ENCODE results near the gene RALGAPA2. TPM values are rescaled to one million over a fixed set of nuclear protein-coding genes. Genes with fewer than 3 reads are reported as not detected.

RALGAPA2 gene
- total RNA-seq, 1 experiment from 2014 or later: 10.8 TPM

- RAD21 ChIA-PET (ENCODE audit: low non-redundant PET in 1 of 2, low total read pairs in 2 of 2, uncharacterized antibody in 2 of 2, unreplicated experiment in 2 of 2): no interaction called here
- CTCF ChIA-PET: no interaction called here
- POLR2A ChIA-PET: no interaction called here
Measured at GRCh38 chr20:20455926-20456325, 256.5 kb downstream of the RALGAPA2 start.

More at GRCh38 chr20:20455926-20456325, 256.5 kb downstream of the RALGAPA2 start:
- no peak for ATAC-seq
- no TSS peak for BruUV-seq (replicated peaks)
- H3K4me2 ChIP-seq (ENCODE audit: low read length): no peak overlapping the region
- no peaks in the 10 kb centered on the region for H3K36me3 ChIP-seq (ENCODE audit: control insufficient read depth in 1 of 2, insufficient read depth in 2 of 2, low read length in 2 of 2)
- intact Hi-C loops (cut with micrococcal nuclease): no loop called here
- no peaks in the 10 kb centered on the region for H3K9me3 ChIP-seq (ENCODE audit: control insufficient read depth in 1 of 2, insufficient read depth in 1 of 2, low read depth in 1 of 2, low read length in 2 of 2)
- no peaks in the 10 kb centered on the region for H3K27me3 ChIP-seq (ENCODE audit: insufficient read depth, low read length)
- no peak overlapping the region for H3K4me3 ChIP-seq (replicated peaks in 1 of 2; ENCODE audit: low read depth in 1 of 2, low read length in 2 of 2)
- H2AFZ ChIP-seq (ENCODE audit: low read depth, low read length, poor library complexity, severe bottlenecking): no peak overlapping the region
- H3K27ac ChIP-seq (ENCODE audit: low read depth, low read length): no peak overlapping the region
- no peak for TF ChIP-seq EZH2 (IDR thresholded peaks at IDR 0.05)
- TF ChIP-seq SP1 (IDR thresholded peaks at IDR 0.05; ENCODE audit: low read depth): no peak
- TF ChIP-seq POLR2A (IDR thresholded peaks at IDR 0.05; ENCODE audit: borderline replicate concordance, extremely low read depth, insufficient read depth, insufficient read length): no peak
- TF ChIP-seq TCF7L2 (IDR thresholded peaks at IDR 0.05; ENCODE audit: borderline replicate concordance, extremely low read depth, insufficient read depth, insufficient read length): no peak
- no peak for TF ChIP-seq REST (IDR thresholded peaks at IDR 0.05; ENCODE audit: low read depth)
- TF ChIP-seq POLR2AphosphoS5 (IDR thresholded peaks at IDR 0.05; ENCODE audit: low read depth, low read length): no peak
- TF ChIP-seq SIN3A (IDR thresholded peaks at IDR 0.05; ENCODE audit: low read depth): no peak
- no peak for TF ChIP-seq EGR1 (IDR thresholded peaks at IDR 0.05; ENCODE audit: low read depth)
- TF ChIP-seq ZNF274 (IDR thresholded peaks at IDR 0.05; ENCODE audit: low read depth, low read length): no peak
- no peak for TF ChIP-seq CEBPB (IDR thresholded peaks at IDR 0.05; ENCODE audit: low read depth)
- TF ChIP-seq ZBTB33 (IDR thresholded peaks at IDR 0.05; ENCODE audit: extremely low read depth, insufficient replicate concordance, low read length): no peak
- TF ChIP-seq CTCF (IDR thresholded peaks at IDR 0.05 in 2 of 3, conservative IDR thresholded peaks at IDR 0.05 in 1 of 3; ENCODE audit: borderline replicate concordance in 1 of 3, insufficient read depth in 1 of 3, low read depth in 2 of 3, low read length in 2 of 3): no peak
- TF ChIP-seq RAD21 (IDR thresholded peaks at IDR 0.05; ENCODE audit: low read depth): no peak
- no peak for TF ChIP-seq CBX3 (IDR thresholded peaks at IDR 0.05; ENCODE audit: low read depth)
- no peak for TF ChIP-seq FOSL1 (IDR thresholded peaks at IDR 0.05; ENCODE audit: low read depth)
- no peaks in the 10 kb centered on the region for H4K20me1 ChIP-seq (ENCODE audit: insufficient read depth)
- peaks cover 0 to 10% of the 10 kb centered on the region in 2 experiments; a peak in 1 of 4 replicates for H3K4me1 ChIP-seq (ENCODE audit: control insufficient read depth in 1 of 2, insufficient read depth in 2 of 2, low read length in 2 of 2)
- H3K9ac ChIP-seq (ENCODE audit: low read length): no peak overlapping the region
- H3K79me2 ChIP-seq (ENCODE audit: insufficient read depth, low read length): no peaks in the 10 kb centered on the region
- no peak for DNase-seq (ENCODE audit: low read depth, low spot score)
- H3K9me2 ChIP-seq (ENCODE audit: insufficient read depth): no peaks in the 10 kb centered on the region

Data from HCT116 (cell line).